GM19468 (cell line): ENCODE results near the gene KLHL42.
A peak's percentile ranks its signal among the peaks of the same experiment; 100 is the strongest.

Experiments used
- ATAC-seq: cut with Tn5 transposase; IDR thresholded peaks from one replicate; pipeline ENCODE4 v1.9.1; 2021; ENCODE audit warnings: mild to moderate bottlenecking, moderate library complexity, moderate number of reproducible peaks; ENCODE audit not compliant: unreplicated experiment; ENCODE audit errors: extremely low read depth

The KLHL42 gene

GRCh38 chr12:27779416-27779919 lies 565 bp upstream of the KLHL42 start:
- peak; percentile 4 for ATAC-seq

- ATAC-seq, result no peak
These were observed 777 bp downstream of the KLHL42 start for GRCh38 chr12:27780612-27781408.

DNA sequence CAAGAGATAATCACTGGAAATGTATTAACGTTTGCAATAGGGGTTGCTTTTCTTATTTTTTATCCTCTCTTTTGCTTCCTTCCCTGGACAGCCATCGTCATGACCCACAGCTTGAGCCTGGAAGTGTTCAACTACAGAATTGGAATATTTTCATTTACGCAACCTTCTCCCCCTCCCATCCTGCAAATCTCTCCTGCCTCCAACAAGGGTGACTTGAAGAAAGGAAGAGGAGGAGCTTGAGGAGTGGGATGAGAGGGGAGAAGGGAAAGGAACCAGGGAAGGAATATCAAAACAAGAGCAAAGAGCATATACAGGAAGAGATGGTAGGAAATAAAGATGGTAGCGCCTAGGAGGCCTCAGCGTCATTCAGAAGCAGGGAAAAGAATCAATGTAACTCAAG lies 1.6 kb downstream of the KLHL42 start:
- ATAC-seq, result no peak

DNA sequence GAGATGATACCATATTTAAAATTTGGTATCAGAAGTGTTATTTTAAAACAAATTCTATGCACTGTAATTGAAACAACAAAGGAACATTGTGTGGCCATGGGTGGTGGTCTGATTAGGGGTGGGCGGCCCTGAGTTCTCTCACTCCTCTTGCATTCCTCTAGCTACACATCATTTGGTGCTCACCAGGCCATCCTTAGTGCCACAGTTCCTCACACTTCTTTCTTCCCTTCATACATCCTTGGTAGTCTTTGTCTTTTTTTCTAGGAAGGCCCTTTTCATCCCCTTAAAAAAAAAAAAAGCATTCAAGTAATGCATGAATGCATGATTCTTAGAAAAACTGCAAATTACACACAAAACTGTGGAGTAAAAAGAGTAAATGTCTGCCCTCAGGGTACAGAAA lies 2.4 kb downstream of the KLHL42 start:
- ATAC-seq, result no peak

GRCh38 chr12:27785882-27786570 lies 6.0 kb downstream of the KLHL42 start:
- ATAC-seq, result no peak

- no peak for ATAC-seq
These were observed 7.5 kb downstream of the KLHL42 start for GRCh38 chr12:27787559-27787958.

DNA sequence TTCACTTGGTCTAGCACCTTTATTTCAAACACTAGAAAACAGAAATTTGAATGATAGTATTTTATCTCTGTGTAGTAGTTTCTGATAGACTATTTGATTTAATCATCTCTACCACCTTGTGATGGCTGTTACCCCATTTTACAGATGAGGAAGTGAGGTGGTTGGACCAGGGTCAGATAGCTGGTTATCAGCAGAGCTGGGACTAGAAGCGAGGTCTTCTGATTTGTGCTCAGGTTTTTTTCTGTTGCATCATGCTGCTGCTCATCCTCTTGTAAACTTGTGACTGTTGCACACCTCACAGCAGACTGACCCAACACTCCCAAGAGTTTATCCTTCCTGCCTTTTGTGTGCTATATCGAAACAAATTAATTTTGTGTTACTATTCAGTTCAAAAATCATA lies 10.1 kb downstream of the KLHL42 start:
- ATAC-seq, result no peak

DNA sequence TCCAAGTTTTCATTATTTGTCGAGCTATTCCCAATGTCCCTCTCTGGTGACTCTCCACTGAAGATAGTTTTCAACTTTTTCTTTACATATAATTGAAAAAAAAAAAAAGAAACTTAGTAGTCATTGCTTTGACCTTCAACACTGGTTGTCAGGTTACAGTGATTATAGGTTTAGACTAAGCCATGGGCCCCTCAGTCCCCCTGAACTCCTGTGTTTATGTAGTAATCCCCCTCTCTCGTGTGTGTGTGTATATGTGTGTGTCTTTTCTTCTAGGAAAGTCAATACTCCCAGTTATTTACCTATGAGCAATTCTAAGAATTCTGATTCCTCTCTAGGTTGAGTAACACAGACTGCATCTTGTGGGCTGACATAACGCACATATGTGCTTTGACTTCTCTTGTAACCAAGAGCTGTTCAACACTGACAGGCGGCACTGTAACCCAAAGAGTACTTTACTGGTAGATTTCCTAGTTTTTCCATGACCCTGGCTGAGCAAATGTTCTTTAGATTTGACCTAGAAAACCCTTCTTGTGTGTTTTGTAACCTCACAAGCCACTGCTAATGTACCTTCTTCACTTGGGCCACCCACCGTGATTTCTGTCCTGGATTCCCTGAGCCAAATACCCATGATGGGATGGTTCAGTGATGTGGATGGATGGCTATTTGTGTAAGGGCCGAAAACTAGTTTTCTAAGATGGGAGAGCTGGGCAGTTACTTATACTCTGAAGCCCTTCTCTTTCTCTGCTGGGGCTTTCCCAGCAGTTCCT lies 15.0 kb downstream of the KLHL42 start:
- ATAC-seq, result no peak

DNA sequence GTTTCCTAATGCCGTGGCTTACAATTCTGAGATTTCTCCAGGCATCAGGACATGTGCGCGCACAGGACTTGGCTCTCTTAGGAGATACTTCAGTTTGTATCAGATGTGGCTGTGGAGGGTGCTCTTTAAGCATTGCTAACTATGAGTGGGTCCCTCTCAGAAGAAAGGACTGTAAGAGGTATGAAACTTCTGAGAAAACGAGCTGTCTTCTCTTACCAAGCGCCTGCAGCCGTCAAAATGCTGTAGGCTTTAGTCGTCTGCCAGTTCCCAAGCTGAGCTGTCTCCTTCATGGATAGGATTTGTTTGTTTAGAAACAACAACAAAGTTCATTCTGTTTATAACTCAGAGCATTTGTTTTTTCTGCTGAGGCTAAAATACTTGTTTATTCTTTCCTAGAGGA lies 16.1 kb downstream of the KLHL42 start:
- ATAC-seq, result no peak

DNA sequence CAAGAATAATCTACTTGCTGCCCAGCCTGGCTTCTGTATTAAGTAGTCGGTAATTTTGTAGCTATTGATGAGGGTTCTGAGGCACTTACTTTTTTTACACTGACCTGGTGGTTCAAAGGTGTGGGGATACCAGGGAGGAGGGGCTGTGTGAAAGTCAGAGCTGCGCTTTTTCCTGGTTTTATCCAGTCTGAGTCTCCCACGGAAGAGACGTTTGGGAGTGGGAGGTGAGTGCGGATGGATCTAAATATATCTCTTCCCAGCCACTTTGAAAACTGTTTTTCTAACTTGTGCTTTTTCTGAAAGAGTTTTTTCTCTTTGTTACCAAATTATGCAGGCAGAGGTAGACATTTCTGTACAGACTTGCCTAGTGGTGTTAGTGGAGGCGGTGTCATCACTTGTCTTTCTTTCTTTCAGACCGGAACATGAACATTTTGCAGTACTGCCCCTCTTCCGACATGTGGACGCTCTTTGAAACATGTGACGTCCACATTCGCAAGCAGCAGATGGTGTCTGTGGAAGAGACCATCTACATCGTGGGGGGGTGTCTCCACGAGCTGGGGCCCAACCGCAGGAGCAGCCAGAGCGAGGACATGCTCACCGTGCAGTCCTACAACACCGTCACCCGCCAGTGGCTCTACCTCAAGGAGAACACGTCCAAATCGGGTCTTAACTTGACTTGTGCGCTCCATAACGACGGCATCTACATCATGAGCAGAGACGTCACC lies 17.4 kb downstream of the KLHL42 start:
- ATAC-seq, result no peak

DNA sequence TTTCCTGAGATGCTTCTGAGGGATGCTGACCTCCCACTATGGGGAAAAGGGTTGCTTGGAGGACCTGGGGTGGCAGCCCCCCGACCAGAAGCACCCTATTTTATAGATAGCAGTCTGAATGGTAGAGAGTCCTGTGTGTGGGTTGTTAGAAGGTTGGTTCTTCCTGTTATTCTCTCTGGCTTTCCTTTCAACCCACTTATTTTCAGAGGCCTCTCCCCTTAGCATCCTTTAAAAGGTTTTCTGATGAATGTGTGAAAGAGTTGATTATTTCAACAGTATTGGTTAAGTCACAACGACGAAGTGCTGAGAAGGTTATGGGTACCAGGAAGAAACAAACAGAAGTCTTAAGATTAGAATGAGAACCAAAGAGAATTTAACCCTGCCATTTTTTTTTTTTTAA lies 20.8 kb downstream of the KLHL42 start:
- ATAC-seq, result no peak

GRCh38 chr12:27801630-27802029 lies 21.6 kb downstream of the KLHL42 start:
- no peak for ATAC-seq

GRCh38 chr12:27802511-27802910 lies 22.5 kb downstream of the KLHL42 start:
- no peak for ATAC-seq

DNA sequence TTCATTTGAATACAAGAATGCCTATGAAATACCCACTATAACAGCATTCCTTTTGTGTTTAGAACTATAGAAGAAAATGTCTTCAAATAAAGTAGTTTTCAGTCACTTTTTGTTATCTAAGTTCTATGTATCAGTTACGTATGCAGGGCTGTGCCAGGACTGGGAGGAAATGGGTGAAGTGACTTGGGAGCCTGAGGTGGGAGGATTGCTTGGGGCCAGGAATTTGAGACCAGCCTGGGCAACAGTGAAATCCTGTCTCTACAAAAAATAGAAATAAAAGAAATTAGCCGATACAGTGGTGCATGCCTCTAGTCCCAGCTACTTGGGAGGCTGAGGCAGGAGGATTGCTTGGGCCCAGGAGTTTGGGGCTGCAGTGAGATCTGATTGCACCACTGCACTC lies 22.9 kb downstream of the KLHL42 start:
- no peak for ATAC-seq

- no peak for ATAC-seq
These were observed 25.2 kb downstream of the KLHL42 start for GRCh38 chr12:27805238-27805637.

- ATAC-seq, result no peak
These were observed 26.2 kb downstream of the KLHL42 start for GRCh38 chr12:27806259-27806658.

DNA sequence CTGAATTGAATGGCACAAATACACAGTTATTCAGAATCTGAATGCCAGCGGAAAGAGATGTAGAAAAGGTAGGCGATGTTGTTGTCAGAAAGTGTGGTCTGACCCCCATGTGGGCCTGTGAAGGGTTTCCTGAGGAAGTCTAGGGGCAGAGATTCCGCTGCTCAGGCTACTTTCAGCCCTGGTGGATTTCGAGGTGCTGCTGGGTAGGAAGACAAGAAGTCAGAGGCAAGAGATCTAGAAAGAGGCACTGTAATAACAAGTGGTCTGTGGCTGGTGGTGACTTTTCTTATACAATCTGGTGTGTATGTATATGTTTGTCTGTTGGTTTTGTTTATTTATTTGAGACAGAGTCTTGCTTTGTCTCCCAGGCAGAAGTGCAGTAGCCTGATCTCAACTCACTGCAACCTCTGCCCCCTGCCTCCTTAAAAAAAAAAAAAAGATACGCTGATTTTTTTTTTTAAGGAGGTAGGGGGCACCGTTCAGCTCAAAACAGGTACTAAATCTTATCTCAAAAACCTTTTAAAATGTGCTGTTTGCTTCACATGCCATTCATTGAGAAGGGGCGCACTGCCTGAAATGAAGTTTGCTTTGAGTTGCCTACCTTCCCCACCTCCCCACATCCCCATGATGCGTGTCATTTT lies 27.1 kb downstream of the KLHL42 start:
- no peak for ATAC-seq

DNA sequence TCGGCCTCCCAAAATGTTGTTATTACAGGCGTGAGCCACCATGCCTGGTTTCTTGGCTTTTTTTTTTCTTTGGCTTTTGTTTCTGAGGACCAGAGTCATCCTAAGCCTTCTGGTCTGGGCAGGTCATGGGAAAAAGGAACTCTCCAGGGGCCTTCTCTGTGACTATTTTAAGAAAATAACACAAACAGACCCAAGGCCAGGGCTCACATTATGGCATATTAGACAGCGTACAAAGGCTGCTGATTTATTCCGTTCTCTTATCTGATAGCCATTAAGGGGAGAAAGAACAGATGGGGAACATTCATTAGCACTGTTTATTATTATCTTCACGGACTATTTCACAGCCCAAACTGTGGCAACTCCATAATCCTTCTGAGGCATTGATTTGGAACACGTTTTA lies 28.8 kb downstream of the KLHL42 start:
- ATAC-seq, result no peak

DNA sequence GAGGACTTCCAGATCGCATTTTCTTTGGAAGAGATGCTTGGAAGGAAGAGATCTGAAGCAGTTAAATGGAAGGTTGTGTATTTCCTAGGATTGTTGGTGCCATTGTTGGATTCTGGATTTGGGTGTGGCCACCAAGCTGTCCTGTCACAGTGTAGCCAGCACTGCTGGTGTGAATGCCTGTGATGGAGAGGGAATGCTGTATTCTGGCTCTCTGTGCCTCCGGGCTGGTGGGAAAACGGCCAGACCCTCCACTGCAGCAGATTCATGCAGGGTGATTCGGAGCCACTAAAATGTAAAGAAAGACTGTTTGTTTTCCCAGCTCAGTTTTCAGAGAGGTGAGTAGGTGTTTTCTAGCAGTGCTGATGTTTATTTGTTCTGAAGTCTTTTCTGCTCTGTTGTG lies 30.7 kb downstream of the KLHL42 start:
- ATAC-seq, result no peak

DNA sequence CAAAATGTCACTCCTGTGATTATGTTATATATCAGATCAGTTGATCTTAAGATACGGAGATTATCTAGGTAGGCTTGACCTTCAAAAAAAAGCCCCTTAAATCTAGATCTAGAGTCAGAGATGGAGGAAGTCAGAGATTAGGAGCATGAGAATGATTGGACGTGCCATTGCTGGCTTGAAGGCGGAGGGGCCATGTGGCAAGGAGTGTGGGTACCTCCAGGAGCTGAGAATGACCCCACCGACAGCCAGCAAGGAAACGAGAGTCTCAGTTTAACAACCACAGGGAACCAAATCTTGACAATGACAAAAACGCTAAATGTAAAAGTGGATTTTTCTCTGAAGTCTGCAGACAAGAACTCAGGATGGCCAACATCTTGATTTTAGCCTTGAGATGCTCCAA lies 32.5 kb downstream of the KLHL42 start:
- ATAC-seq, result no peak
